IMR-90 (cell line): Measurements from ENCODE around the gene GRM8. TPM values are rescaled to one million over a fixed set of nuclear protein-coding genes. Genes with fewer than 3 reads are reported as not detected.

ENCODE experiments used
- ATAC-seq: fragments of 200-7000 bp; cut with Tn5 transposase; 2 replicates; pipeline ENCODE4 v1.9.1; 2020; ENCODE audit warnings: low read depth, mild to moderate bottlenecking, moderate library complexity
- BruUV-seq: library from RNA; stranded (reverse); fragments of 400-500 nt; replicated peaks from 2 replicates; lab custom pipeline; 2021; lab: Mats Ljungman, UMichigan
- CTCF ChIA-PET: fragments of 300-600 bp; formaldehyde crosslinking; extraction: SDS; loops from one replicate; lab custom pipeline; 2021; ENCODE audit warnings: antibody characterized with exemption; lab: Yijun Ruan, JAX
- POLR2A ChIA-PET: fragments of 300-600 bp; sonication (Branson Sonifier 250); formaldehyde crosslinking; loops from one replicate; lab custom pipeline; 2022; ENCODE audit warnings: antibody characterized with exemption; ENCODE audit not compliant: unreplicated experiment; lab: Charles Lee
- DNase-seq: peaks from one replicate; pipeline ENCODE4 v3.0.0; 2013
- H2AFZ ChIP-seq: replicated peaks from 2 replicates; pipeline ENCODE3; 2013; ENCODE audit warnings: low read length, mild to moderate bottlenecking; ENCODE audit not compliant: poor library complexity
- H2AK5ac ChIP-seq: 2 replicates; pipeline ENCODE4 v1.6.1; 2013; ENCODE audit warnings: low read depth, low read length, inconsistent platforms
- H2AK9ac ChIP-seq: replicated peaks from 2 replicates; pipeline ENCODE3; 2013; ENCODE audit warnings: mild to moderate bottlenecking, low read depth, low read length, moderate library complexity; ENCODE audit not compliant: poor library complexity
- H2BK120ac ChIP-seq: 2 replicates; pipeline ENCODE4 v1.6.1; 2013; ENCODE audit warnings: low read depth, low read length, inconsistent platforms
- H2BK15ac ChIP-seq: 3 replicates; pipeline ENCODE4 v1.6.1; 2013; ENCODE audit warnings: low read depth, low read length, inconsistent platforms
- H2BK20ac ChIP-seq: 2 replicates; pipeline ENCODE4 v1.6.1; 2013; ENCODE audit warnings: low read depth, mild to moderate bottlenecking, inconsistent platforms, low read length, moderate library complexity
- H2BK5ac ChIP-seq: 2 replicates; pipeline ENCODE4 v1.6.1; 2013; ENCODE audit warnings: mild to moderate bottlenecking, low read depth, low read length, inconsistent platforms; ENCODE audit not compliant: poor library complexity, severe bottlenecking
- H3K14ac ChIP-seq: replicated peaks from 2 replicates; pipeline ENCODE4 v1.6.1; 2013; ENCODE audit warnings: low read depth, low read length, inconsistent platforms
- H3K18ac ChIP-seq: 2 replicates; pipeline ENCODE4 v1.6.1; 2013; ENCODE audit warnings: low read depth, low read length, control low read depth
- H3K23ac ChIP-seq: 2 replicates; pipeline ENCODE4 v1.6.1; 2013; ENCODE audit warnings: low read depth, low read length, inconsistent platforms
- H3K27ac ChIP-seq: 2 replicates; pipeline ENCODE4 v1.5.1; 2013; ENCODE audit warnings: mild to moderate bottlenecking, control low read depth, low read length; ENCODE audit not compliant: insufficient read depth
- H3K27me3 ChIP-seq: 2 replicates; pipeline ENCODE4 v1.6.1; 2013; ENCODE audit warnings: low read length; ENCODE audit not compliant: control insufficient read depth, insufficient read depth
- H3K36me3 ChIP-seq: 2 replicates; pipeline ENCODE4 v1.6.1; 2013; ENCODE audit warnings: low read length, mixed read lengths; ENCODE audit not compliant: control insufficient read depth, insufficient read depth
- H3K4ac ChIP-seq: 2 replicates; pipeline ENCODE4 v1.6.1; 2013; ENCODE audit warnings: low read depth, low read length, inconsistent platforms
- H3K4me1 ChIP-seq: 2 replicates; pipeline ENCODE4 v1.6.1; 2013; ENCODE audit warnings: low read length, mixed read lengths; ENCODE audit not compliant: control insufficient read depth, insufficient read depth
- H3K4me2 ChIP-seq: 2 replicates; pipeline ENCODE4 v1.6.1; 2013; ENCODE audit warnings: low read depth, mild to moderate bottlenecking, control low read depth, low read length, moderate library complexity
- H3K4me3 ChIP-seq: 2 replicates; pipeline ENCODE4 v1.5.1; 2013; ENCODE audit warnings: low read depth, mild to moderate bottlenecking, control low read depth, low read length, moderate library complexity; ENCODE audit not compliant: insufficient read depth
- H3K56ac ChIP-seq: 2 replicates; pipeline ENCODE4 v1.6.1; 2013; ENCODE audit warnings: low read length, inconsistent platforms; ENCODE audit not compliant: insufficient read depth; ENCODE audit errors: extremely low read depth
- H3K79me1 ChIP-seq, 2 experiments: 2 replicates each; pipeline ENCODE4 v1.6.1; 2013; ENCODE audit warnings: low read length in 2 of 2, inconsistent platforms in 1 of 2, low read depth in 1 of 2
- H3K9ac ChIP-seq: 2 replicates; pipeline ENCODE4 v1.6.1; 2013; ENCODE audit warnings: low read depth, low read length, control low read depth
- H3K9me1 ChIP-seq: 2 replicates; pipeline ENCODE4 v1.6.1; 2013; ENCODE audit warnings: low read length, inconsistent platforms; ENCODE audit not compliant: insufficient read depth
- H3K9me3 ChIP-seq: 2 replicates; pipeline ENCODE4 v1.6.1; 2013; ENCODE audit warnings: low read length; ENCODE audit not compliant: control insufficient read depth, insufficient read depth
- H4K20me1 ChIP-seq: 2 replicates; pipeline ENCODE4 v1.6.1; 2013; ENCODE audit warnings: low read length, inconsistent platforms; ENCODE audit not compliant: insufficient read depth
- H4K5ac ChIP-seq: 2 replicates; pipeline ENCODE4 v1.6.1; 2013; ENCODE audit warnings: mild to moderate bottlenecking, low read depth, low read length, control low read depth
- H4K8ac ChIP-seq, 2 experiments: 2 replicates each; pipeline ENCODE4 v1.6.1; 2013; ENCODE audit warnings: low read depth in 2 of 2, low read length in 2 of 2, control low read depth in 1 of 2, inconsistent platforms in 1 of 2
- H4K91ac ChIP-seq: 2 replicates; pipeline ENCODE4 v1.6.1; 2013; ENCODE audit warnings: low read depth, low read length, inconsistent platforms; ENCODE audit not compliant: insufficient read depth
- BHLHE40 ChIP-seq: fragments of 150-350 bp; IDR thresholded peaks from 2 replicates; pipeline ENCODE4 v1.6.1; 2016; ENCODE audit warnings: mild to moderate bottlenecking, low read depth, low read length
- CEBPB ChIP-seq: IDR thresholded peaks from 2 replicates; pipeline ENCODE4 v1.6.1; 2012; ENCODE audit warnings: low read depth, low read length, improper control_type of control experiment
- FOS ChIP-seq: fragments of 150-350 bp; IDR thresholded peaks from 2 replicates; pipeline ENCODE4 v1.6.1; 2016; ENCODE audit warnings: low read depth, low read length
- MAFK ChIP-seq: IDR thresholded peaks from 2 replicates; pipeline ENCODE4 v1.6.1; 2012; ENCODE audit warnings: low read depth, low read length, improper control_type of control experiment
- MXI1 ChIP-seq: IDR thresholded peaks from 2 replicates; pipeline ENCODE4 v1.6.1; 2012; ENCODE audit warnings: low read depth, mild to moderate bottlenecking, low read length, moderate library complexity, borderline replicate concordance
- NFE2L2 ChIP-seq: fragments of 150-350 bp; IDR thresholded peaks from 2 replicates; pipeline ENCODE4 v1.6.1; 2016; ENCODE audit warnings: low read depth, mild to moderate bottlenecking, low read length
- POLR2A ChIP-seq: IDR thresholded peaks from 2 replicates; pipeline ENCODE4 v1.6.1; 2012; ENCODE audit warnings: mild to moderate bottlenecking, low read depth, low read length
- RAD21 ChIP-seq: IDR thresholded peaks from 2 replicates; pipeline ENCODE4 v1.6.1; 2012; ENCODE audit warnings: low read length, improper control_type of control experiment
- RFX5 ChIP-seq: IDR thresholded peaks from 2 replicates; pipeline ENCODE4 v1.8.0; 2012; ENCODE audit warnings: low read depth, mild to moderate bottlenecking, low read length, moderate library complexity
- WGBS, 2 experiments: methylation state at CpG; one replicate each; pipeline versions ENCODE4 v1.1.5 to v1.1.7; 2013; ENCODE audit warnings: missing lambda C conversion rate in 2 of 2; ENCODE audit not compliant: insufficient read length in 1 of 2; ENCODE audit errors: extremely low coverage in 2 of 2; 5-methylcytosine and 5-hydroxymethylcytosine counted together
- dilution Hi-C: fragments of 300-500 bp; cut with HindIII; formaldehyde crosslinking; loops from one replicate; pipeline ENCODE4 v1.14.3; 2018; ENCODE audit warnings: low sequenced_read_pairs; ENCODE audit not compliant: unreplicated experiment
- in situ Hi-C: fragments of 300-500 bp; cut with MboI; formaldehyde crosslinking; loops from 3 replicates; pipeline ENCODE4 v1.14.3; 2019; ENCODE audit warnings: low sequenced_read_pairs, inconsistent platforms, mixed read lengths
- intact Hi-C: fragments of 100-400 bp; cut with micrococcal nuclease; formaldehyde crosslinking; loops from 2 replicates; pipeline ENCODE4 v1.10.0; 2022
- polyA plus RNA-seq, 3 experiments: library from polyadenylated mRNA; depleted of rRNA; stranded (reverse); fragments of >200 nt; gene quantifications; 2 replicates each; pipeline ENCODE4 v1.2.3, GENCODE V29; 2012; ENCODE audit warnings: low replicate concordance in 1 of 3
- total RNA-seq: library from RNA; depleted of rRNA; stranded (reverse); fragments of >200 nt; gene quantifications from 2 replicates; pipeline ENCODE4 v1.2.3, GENCODE V29; 2012
- TF ChIP-seq, protein P1 (sequence below): fragments of 150-350 bp; IDR thresholded peaks from 2 replicates; pipeline ENCODE4 v1.6.1; 2017; ENCODE audit warnings: mild to moderate bottlenecking, antibody characterized with exemption, low read length, low read depth

Gene GRM8
- total and polyA plus RNA-seq, 2 of the 4 experiments (the other 2 are of a cell fraction): not detected

DNA sequence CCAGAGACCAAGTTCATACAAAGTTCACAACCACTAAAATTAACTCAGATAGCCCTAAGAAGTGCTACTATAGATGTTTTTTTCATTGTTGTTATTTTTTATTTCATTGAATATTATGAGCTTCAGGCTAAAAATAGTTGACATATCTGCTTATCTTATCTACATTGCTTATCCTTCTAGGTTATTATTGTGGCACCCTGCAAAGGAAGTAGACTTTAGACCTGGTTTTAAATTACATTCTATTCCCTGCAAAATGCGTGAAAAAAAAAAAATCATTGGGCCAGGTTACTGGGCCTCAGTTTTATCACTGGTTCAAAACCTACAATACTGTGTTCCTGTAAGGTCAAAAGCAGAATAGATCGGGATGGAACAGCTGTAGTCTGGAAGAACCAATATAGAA is 811.0 kb downstream of the GRM8 start:
- Histone ChIP-seq H4K20me1 (no peaks in the 10 kb centered on the region), H3K18ac (no peak overlapping the region), H2AFZ (no peak overlapping the region), H3K9me1 (no peaks in the 10 kb centered on the region), H3K27me3 (no peaks in the 10 kb centered on the region), H3K23ac (no peak overlapping the region), H3K4ac (no peak overlapping the region), H3K4me3 (no peak overlapping the region), H3K27ac (no peak overlapping the region), H2AK9ac (no peak overlapping the region), H2AK5ac (no peak overlapping the region), H3K9ac (no peak overlapping the region), H2BK20ac (no peak overlapping the region), H2BK120ac (no peak overlapping the region), H3K14ac (no peak overlapping the region), H3K36me3 (no peaks in the 10 kb centered on the region), H3K56ac (no peak overlapping the region), H3K4me2 (no peak overlapping the region), H3K9me3 (0 out of 2 replicates have a peak, but pooled peaks cover 3% of the 10 kb centered on the region), H4K8ac (no peak overlapping the region), H2BK5ac (no peak overlapping the region), H3K79me1 (no peaks in the 10 kb centered on the region), H2BK15ac (no peak overlapping the region), H4K91ac (no peak overlapping the region), H4K5ac (no peak overlapping the region), H3K4me1 (no peaks in the 10 kb centered on the region)
- intact Hi-C loops: no loop called here
- no peak for ATAC-seq
- WGBS, 2 experiments: no CpG with 5 or more reads among the region's 2 CpGs
- no TSS peak for BruUV-seq
- dilution Hi-C loops: no loop called here
- TF ChIP-seq MXI1 (no peak), RAD21 (no peak), RFX5 (no peak), MAFK (no peak), CEBPB (no peak), BHLHE40 (no peak), FOS (no peak), POLR2A (no peak), NFE2L2 (no peak)
- TF ChIP-seq, protein P1, sequence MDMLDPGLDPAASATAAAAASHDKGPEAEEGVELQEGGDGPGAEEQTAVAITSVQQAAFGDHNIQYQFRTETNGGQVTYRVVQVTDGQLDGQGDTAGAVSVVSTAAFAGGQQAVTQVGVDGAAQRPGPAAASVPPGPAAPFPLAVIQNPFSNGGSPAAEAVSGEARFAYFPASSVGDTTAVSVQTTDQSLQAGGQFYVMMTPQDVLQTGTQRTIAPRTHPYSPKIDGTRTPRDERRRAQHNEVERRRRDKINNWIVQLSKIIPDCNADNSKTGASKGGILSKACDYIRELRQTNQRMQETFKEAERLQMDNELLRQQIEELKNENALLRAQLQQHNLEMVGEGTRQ: no peak
- in situ Hi-C loops: no loop called here
- POLR2A ChIA-PET: no interaction called here
- CTCF ChIA-PET: no interaction called here
- no peak for DNase-seq
